ENCODE data around the gene KLKB1. TPM values are rescaled to one million over a fixed set of nuclear protein-coding genes. Genes with fewer than 3 reads are reported as not detected.

The KLKB1 gene
- total and polyA plus RNA-seq, 11 donors = 0.33 to 2.1 (median 0.80) TPM

GRCh38 chr4:186196063-186196462 lies 31.2 kb upstream of the KLKB1 start:
- no peak overlapping the region for H3K27ac ChIP-seq
- DNase-seq = no peak
- H3K27me3 ChIP-seq = no peaks in the 10 kb centered on the region
- TF ChIP-seq, protein P1, sequence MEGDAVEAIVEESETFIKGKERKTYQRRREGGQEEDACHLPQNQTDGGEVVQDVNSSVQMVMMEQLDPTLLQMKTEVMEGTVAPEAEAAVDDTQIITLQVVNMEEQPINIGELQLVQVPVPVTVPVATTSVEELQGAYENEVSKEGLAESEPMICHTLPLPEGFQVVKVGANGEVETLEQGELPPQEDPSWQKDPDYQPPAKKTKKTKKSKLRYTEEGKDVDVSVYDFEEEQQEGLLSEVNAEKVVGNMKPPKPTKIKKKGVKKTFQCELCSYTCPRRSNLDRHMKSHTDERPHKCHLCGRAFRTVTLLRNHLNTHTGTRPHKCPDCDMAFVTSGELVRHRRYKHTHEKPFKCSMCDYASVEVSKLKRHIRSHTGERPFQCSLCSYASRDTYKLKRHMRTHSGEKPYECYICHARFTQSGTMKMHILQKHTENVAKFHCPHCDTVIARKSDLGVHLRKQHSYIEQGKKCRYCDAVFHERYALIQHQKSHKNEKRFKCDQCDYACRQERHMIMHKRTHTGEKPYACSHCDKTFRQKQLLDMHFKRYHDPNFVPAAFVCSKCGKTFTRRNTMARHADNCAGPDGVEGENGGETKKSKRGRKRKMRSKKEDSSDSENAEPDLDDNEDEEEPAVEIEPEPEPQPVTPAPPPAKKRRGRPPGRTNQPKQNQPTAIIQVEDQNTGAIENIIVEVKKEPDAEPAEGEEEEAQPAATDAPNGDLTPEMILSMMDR (IDR thresholded peaks at IDR 0.05) = no peak
- no peak for TF ChIP-seq POLR2A (IDR thresholded peaks at IDR 0.05)
- intact Hi-C loops (cut with DNase I) = loop anchor here in 1 of 10 donors (10.0 kb wide), 1 partner anchor 51 kb away; no protein-coding TSS in a partner anchor
- no peaks in the 10 kb centered on the region for H3K9me3 ChIP-seq
- H3K4me1 ChIP-seq = peaks cover 6 to 35% (median 17%) of the 10 kb centered on the region in 12 donors
- no peak overlapping the region for H3K4me3 ChIP-seq
- ATAC-seq = no peak
- 94 to 97% (median 95%) methylated on average over 6 of the region's 6 CpGs for WGBS, 4 donors
- H3K36me3 ChIP-seq = peaks cover 0 to 56% (median 29%) of the 10 kb centered on the region in 9 donors

DNA sequence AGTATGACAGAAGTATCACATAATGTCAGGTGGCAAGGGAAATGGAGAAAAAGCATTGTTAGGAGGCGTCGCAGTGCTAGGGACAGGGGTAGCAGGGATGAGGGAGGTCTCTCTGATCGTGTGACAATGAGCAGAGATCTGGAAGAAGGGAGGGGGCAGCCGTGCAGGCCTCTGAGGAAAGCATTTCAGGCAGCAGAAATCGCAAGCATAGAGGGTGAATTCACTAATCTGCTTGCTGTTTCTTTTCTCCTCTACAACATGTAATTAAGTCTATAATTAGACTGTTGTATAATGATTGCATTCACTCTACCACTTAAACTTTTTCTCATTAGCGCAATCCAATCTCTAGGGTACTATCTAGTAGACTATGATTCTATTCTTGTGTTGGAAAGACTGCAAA lies 26.8 kb upstream of the KLKB1 start:
- H3K27me3 ChIP-seq = no peaks in the 10 kb centered on the region
- intact Hi-C loops (cut with DNase I) = no loop called here
- peaks cover 0 to 22% (median 0%) of the 10 kb centered on the region in 12 donors for H3K4me1 ChIP-seq
- TF ChIP-seq POLR2A (IDR thresholded peaks at IDR 0.05) = no peak
- TF ChIP-seq, protein P1 (IDR thresholded peaks at IDR 0.05) = no peak
- no peak for DNase-seq
- H3K27ac ChIP-seq = peak overlapping the region in 10 of 12 donors; percentile 26 to 80 (median 42)
- H3K4me3 ChIP-seq = no peak overlapping the region
- no peaks in the 10 kb centered on the region for H3K9me3 ChIP-seq
- peak in 3 of 4 donors; percentile 11 to 50 (median 41) for ATAC-seq
- WGBS, 4 donors = 37 to 54% (median 45%) methylated on average over 6 of the region's 6 CpGs
- H3K36me3 ChIP-seq = peaks cover 0 to 48% (median 26%) of the 10 kb centered on the region in 9 donors

- H3K36me3 ChIP-seq = peaks cover 0 to 45% (median 23%) of the 10 kb centered on the region in 9 donors
- WGBS, 4 donors = 57 to 69% (median 63%) methylated on average over 7 of the region's 7 CpGs
- no peak overlapping the region for H3K4me3 ChIP-seq
- no peak for TF ChIP-seq POLR2A (IDR thresholded peaks at IDR 0.05)
- TF ChIP-seq, protein P1 (IDR thresholded peaks at IDR 0.05) = no peak
- H3K9me3 ChIP-seq = no peaks in the 10 kb centered on the region
- peaks cover 0 to 22% (median 0%) of the 10 kb centered on the region in 12 donors for H3K4me1 ChIP-seq
- peak in 1 of 5 donors; percentile 32 for DNase-seq
- no peaks in the 10 kb centered on the region for H3K27me3 ChIP-seq
- peak in 2 of 4 donors; percentile 60 to 71 for ATAC-seq
- intact Hi-C loops (cut with DNase I) = no loop called here
- peak overlapping the region in 8 of 12 donors; percentile 26 to 80 (median 51) for H3K27ac ChIP-seq
Observed at GRCh38 chr4:186201010-186201409, 26.3 kb upstream of the KLKB1 start.

GRCh38 chr4:186201535-186202230 lies 25.6 kb upstream of the KLKB1 start:
- TF ChIP-seq POLR2A (IDR thresholded peaks at IDR 0.05) = no peak
- TF ChIP-seq, protein P1 (IDR thresholded peaks at IDR 0.05) = peak; percentile 40 to 68 (median 54)
- Histone ChIP-seq H3K36me3 (peaks cover 0 to 38% (median 16%) of the 10 kb centered on the region in 9 donors), H3K27ac (peak overlapping the region in 8 of 12 donors; percentile 0 to 80 (median 40)), H3K4me1 (peaks cover 0 to 22% (median 0%) of the 10 kb centered on the region in 12 donors), H3K4me3 (no peak overlapping the region), H3K27me3 (no peaks in the 10 kb centered on the region), H3K9me3 (no peaks in the 10 kb centered on the region)
- intact Hi-C loops (cut with DNase I) = no loop called here
- DNase-seq (peak in 2 of 5 donors; percentile 40 to 53), ATAC-seq (peak; percentile 70 to 79 (median 72))
- 46 to 54% (median 49%) methylated on average over 9 of the region's 9 CpGs for WGBS, 4 donors
